ENCODE measurements around the gene PPM1B. TPM values are rescaled to one million over a fixed set of nuclear protein-coding genes. Genes with fewer than 3 reads are reported as not detected.
A peak's percentile ranks its signal among the peaks of the same experiment; 100 is the strongest.

The PPM1B gene
- total and polyA plus RNA-seq, 2 of the 13 experiments (the other 11 are each of a cell fraction or from before 2014, with no cell fraction given): 24.4 to 25.0 TPM

DNA sequence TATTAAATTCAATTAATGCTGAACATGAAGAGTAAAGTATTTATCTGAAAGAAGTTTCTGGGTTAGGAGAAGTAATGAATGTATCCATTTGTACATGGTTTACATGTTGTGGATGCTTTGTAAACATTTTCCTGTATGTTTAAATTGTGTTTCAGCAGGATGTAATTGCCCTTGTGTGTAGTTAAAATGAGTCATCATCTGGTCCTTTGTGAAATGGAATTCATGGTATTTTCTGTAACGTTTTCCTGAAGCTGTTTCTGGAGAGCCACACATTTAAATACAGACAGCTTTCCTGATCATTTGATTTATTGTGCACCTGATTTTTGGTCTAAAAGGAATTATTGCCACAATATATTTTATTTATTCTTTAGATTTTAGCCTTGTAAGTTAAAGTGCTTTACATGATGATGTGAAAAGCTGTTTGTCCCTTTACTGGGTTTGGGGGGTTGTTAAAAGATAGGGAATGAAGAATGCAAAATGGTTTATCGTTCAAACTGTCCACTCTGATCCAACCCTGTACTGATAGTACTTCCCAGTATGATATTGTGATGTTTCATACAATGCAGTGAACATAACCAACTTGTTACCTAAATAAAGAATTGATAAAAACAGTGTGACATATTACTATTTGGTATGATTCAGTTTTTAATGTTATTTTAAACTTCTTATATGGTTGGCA lies 64.9 kb downstream of the PPM1B start (continued):
- TF ChIP-seq RXRB (CRISPR knock-in tag; IDR thresholded peaks at IDR 0.05; ENCODE audit: borderline replicate concordance): peak; percentile 38; the same call in 1 of the 2 replicates
- TF ChIP-seq JUN (CRISPR knock-in tag; IDR thresholded peaks at IDR 0.05): 0 out of 2 replicates have a peak, but pooled peaks have one; percentile 40
- peak; percentile 61 for TF ChIP-seq GATAD2A (CRISPR knock-in tag; IDR thresholded peaks at IDR 0.05)
- TF ChIP-seq SMARCE1 (IDR thresholded peaks at IDR 0.05; ENCODE audit: borderline replicate concordance): peak; percentile 45; the same call in 1 of the 2 replicates
- no peak for TF ChIP-seq MLLT10 (CRISPR knock-in tag; IDR thresholded peaks at IDR 0.05)
- TF ChIP-seq FOSL1 (CRISPR knock-in tag; IDR thresholded peaks at IDR 0.05; ENCODE audit: borderline replicate concordance): peak; percentile 77
- TF ChIP-seq, protein P1, sequence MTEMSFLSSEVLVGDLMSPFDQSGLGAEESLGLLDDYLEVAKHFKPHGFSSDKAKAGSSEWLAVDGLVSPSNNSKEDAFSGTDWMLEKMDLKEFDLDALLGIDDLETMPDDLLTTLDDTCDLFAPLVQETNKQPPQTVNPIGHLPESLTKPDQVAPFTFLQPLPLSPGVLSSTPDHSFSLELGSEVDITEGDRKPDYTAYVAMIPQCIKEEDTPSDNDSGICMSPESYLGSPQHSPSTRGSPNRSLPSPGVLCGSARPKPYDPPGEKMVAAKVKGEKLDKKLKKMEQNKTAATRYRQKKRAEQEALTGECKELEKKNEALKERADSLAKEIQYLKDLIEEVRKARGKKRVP (CRISPR knock-in tag; IDR thresholded peaks at IDR 0.05): 0 out of 4 replicates have a peak, but pooled peaks of 1 of the 2 experiments have one; percentile 21
- TF ChIP-seq MED13 (CRISPR knock-in tag; IDR thresholded peaks at IDR 0.05): no peak
- peak; percentile 86; the same call in 1 of the 2 replicates for TF ChIP-seq SOX5 (CRISPR knock-in tag; IDR thresholded peaks at IDR 0.05; ENCODE audit: borderline replicate concordance)
- TF ChIP-seq FOSL2 (CRISPR knock-in tag; IDR thresholded peaks at IDR 0.05): peak; percentile 80; the same call in 1 of the 2 replicates
- no peak for TF ChIP-seq ATF7 (IDR thresholded peaks at IDR 0.05)
- TF ChIP-seq ATF7 (CRISPR knock-in tag; IDR thresholded peaks at IDR 0.05): no peak
- no peak for TF ChIP-seq MXI1 (IDR thresholded peaks at IDR 0.05; ENCODE audit: borderline replicate concordance, low read depth, low read length)
- TF ChIP-seq, protein P2, sequence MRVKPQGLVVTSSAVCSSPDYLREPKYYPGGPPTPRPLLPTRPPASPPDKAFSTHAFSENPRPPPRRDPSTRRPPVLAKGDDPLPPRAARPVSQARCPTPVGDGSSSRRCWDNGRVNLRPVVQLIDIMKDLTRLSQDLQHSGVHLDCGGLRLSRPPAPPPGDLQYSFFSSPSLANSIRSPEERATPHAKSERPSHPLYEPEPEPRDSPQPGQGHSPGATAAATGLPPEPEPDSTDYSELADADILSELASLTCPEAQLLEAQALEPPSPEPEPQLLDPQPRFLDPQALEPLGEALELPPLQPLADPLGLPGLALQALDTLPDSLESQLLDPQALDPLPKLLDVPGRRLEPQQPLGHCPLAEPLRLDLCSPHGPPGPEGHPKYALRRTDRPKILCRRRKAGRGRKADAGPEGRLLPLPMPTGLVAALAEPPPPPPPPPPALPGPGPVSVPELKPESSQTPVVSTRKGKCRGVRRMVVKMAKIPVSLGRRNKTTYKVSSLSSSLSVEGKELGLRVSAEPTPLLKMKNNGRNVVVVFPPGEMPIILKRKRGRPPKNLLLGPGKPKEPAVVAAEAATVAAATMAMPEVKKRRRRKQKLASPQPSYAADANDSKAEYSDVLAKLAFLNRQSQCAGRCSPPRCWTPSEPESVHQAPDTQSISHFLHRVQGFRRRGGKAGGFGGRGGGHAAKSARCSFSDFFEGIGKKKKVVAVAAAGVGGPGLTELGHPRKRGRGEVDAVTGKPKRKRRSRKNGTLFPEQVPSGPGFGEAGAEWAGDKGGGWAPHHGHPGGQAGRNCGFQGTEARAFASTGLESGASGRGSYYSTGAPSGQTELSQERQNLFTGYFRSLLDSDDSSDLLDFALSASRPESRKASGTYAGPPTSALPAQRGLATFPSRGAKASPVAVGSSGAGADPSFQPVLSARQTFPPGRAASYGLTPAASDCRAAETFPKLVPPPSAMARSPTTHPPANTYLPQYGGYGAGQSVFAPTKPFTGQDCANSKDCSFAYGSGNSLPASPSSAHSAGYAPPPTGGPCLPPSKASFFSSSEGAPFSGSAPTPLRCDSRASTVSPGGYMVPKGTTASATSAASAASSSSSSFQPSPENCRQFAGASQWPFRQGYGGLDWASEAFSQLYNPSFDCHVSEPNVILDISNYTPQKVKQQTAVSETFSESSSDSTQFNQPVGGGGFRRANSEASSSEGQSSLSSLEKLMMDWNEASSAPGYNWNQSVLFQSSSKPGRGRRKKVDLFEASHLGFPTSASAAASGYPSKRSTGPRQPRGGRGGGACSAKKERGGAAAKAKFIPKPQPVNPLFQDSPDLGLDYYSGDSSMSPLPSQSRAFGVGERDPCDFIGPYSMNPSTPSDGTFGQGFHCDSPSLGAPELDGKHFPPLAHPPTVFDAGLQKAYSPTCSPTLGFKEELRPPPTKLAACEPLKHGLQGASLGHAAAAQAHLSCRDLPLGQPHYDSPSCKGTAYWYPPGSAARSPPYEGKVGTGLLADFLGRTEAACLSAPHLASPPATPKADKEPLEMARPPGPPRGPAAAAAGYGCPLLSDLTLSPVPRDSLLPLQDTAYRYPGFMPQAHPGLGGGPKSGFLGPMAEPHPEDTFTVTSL (CRISPR knock-in tag; IDR thresholded peaks at IDR 0.05; ENCODE audit: borderline replicate concordance): peak; percentile 67; the same call in 1 of the 2 replicates
- TF ChIP-seq NR2C2 (CRISPR knock-in tag; IDR thresholded peaks at IDR 0.05; ENCODE audit: borderline replicate concordance): no peak
- TF ChIP-seq TMF1 (CRISPR knock-in tag; IDR thresholded peaks at IDR 0.05; ENCODE audit: low read depth): no peak
- TF ChIP-seq ZSCAN31 (CRISPR knock-in tag; IDR thresholded peaks at IDR 0.05; ENCODE audit: low read depth): no peak
- TF ChIP-seq ZZZ3 (CRISPR knock-in tag; IDR thresholded peaks at IDR 0.05; ENCODE audit: borderline replicate concordance): no peak
- 0 out of 2 replicates have a peak, but pooled peaks have one; percentile 22 for TF ChIP-seq RARA (CRISPR knock-in tag; IDR thresholded peaks at IDR 0.05)
- TF ChIP-seq, protein P3, sequence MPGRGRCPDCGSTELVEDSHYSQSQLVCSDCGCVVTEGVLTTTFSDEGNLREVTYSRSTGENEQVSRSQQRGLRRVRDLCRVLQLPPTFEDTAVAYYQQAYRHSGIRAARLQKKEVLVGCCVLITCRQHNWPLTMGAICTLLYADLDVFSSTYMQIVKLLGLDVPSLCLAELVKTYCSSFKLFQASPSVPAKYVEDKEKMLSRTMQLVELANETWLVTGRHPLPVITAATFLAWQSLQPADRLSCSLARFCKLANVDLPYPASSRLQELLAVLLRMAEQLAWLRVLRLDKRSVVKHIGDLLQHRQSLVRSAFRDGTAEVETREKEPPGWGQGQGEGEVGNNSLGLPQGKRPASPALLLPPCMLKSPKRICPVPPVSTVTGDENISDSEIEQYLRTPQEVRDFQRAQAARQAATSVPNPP (CRISPR knock-in tag; IDR thresholded peaks at IDR 0.05): no peak
